DND-41 (cell line): ENCODE data around the gene DKC1.

Source experiments
- CTCF ChIP-seq: IDR thresholded peaks from 2 replicates; pipeline ENCODE4 v1.5.1; 2012; ENCODE audit warnings: borderline replicate concordance, low read length, moderate library complexity, mild to moderate bottlenecking; ENCODE audit not compliant: poor library complexity, severe bottlenecking; ENCODE audit errors: extremely low read depth
- EZH2 ChIP-seq: IDR thresholded peaks from 3 replicates; pipeline ENCODE4 v1.6.1; 2012; ENCODE audit warnings: borderline replicate concordance, low read depth, mild to moderate bottlenecking, moderate library complexity, low read length, inconsistent platforms; ENCODE audit not compliant: severe bottlenecking

GRCh38 chrX:154742613-154743012, 20.1 kb upstream of the DKC1 start:
- TF ChIP-seq CTCF (no peak), EZH2 (no peak)
